CD4-positive, alpha-beta T cell treated with Interleukin-1 beta for 1 hour (primary cell): ENCODE results near the gene PDE9A.

Experiments used
- DNase-seq, 2 donors: peaks; one replicate each; pipeline ENCODE4 v3.0.0-alpha.2; 2020 to 2022

PDE9A gene

DNA sequence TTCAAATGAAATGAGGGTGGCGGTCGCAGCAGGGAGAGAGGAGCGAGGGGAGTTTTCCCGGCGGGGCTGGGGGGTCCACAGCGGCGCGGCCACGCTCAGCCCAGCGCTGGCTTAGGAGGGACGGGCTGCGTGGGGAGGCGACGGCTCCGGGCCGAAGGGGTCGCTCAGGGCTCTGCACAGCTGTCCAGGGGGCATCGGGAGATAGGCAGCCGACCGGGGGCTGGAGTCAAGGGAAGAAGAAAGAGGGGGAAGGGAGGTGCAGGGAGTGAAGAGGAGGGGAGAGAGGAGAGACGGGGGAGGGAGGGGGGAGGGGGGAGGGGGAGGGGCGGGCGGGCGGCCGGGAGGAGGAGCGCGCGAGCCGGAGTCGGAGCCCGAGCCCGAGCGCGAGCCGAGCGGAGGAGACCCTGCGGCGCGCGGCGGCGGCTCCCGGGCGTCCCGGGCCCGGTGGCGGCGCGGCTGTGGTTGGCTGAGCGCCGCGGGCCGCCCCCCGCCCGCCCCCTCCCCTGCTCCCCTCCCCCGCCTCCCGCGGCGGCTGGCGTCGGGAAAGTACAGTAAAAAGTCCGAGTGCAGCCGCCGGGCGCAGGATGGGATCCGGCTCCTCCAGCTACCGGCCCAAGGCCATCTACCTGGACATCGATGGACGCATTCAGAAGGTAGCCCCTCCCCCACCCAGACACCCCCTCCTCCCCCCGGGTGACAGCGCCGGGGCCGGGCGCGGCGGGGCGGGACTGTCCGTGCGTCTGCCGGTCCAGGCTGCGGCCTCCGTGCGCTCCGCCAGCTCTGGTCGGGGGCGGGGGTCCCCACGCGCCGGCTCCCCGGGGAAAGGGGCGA lies at the start of gene PDE9A:
Gene PDE9A (plus strand): TSS at position 391 of the 831 bp plus-strand sequence. CDS start 194 bp downstream, at position 585.
- peak; percentile 29 to 35 for DNase-seq

DNA sequence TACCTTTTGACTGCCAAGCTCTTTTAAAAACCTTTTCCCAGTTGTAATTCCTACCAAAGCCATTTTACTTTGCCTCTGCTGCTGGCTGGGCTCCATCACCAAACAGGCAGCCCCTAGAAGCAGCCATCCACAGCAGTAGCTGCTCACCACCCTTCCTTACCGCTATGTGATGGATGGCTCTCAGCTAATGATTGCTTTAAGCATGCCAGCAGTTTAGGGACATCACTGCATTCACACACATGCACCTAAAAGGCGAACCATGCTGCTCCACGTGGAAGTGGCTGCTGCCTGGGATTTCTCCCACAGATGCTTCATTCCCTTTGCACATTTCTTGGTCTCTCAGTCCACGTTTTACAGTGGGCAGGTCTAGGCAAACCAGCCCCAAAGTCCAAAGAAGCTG lies 46.3 kb upstream of the PDE9A start:
- DNase-seq: no peak

DNA sequence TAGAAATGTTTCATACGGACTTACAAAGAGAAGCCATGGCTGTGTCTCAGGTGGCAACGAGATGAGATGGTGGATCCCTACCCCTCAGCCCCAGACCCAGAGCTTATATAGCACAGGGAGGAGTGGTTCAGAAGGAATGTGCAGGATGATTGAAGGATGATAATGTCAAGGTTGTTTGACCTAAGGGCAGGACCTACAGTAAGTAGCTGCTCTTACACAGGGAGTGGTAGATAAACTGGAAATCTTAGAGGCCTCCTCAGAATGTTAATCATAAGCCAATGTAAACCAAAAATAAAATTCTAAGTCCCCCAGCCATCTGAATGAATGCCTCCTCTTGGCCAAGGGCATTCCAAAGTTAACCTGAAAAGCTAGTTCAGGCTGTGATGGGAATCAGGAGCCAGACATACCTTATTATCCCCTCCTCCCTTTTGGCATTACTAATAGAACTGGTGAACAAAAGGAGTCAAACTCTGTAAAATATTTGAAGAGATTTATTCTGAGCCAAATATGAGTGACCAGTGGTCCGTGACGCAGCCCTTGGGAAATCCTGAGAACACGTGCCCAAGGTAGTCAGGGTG lies 45.8 kb upstream of the PDE9A start:
- DNase-seq: no peak

DNA sequence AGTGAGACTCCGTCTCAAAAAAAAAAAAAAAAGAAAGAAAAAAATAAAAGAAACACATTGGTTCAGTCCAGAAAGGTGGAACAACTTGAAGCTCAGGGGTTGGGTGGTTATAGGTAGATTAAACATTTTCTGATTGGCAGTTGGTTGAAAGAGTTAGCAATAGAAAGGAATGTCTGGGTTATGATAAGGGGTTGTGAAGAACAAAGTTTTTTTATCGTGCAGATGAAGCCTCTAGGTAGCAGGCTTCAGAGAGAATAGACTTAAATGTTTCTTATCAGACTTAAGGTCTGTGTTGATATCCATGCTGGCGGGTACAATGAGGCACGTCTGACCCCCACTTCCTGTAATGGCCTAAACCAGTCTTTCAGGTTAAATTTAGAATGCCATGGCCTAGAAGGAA lies 45.0 kb upstream of the PDE9A start:
- DNase-seq: no peak

DNA sequence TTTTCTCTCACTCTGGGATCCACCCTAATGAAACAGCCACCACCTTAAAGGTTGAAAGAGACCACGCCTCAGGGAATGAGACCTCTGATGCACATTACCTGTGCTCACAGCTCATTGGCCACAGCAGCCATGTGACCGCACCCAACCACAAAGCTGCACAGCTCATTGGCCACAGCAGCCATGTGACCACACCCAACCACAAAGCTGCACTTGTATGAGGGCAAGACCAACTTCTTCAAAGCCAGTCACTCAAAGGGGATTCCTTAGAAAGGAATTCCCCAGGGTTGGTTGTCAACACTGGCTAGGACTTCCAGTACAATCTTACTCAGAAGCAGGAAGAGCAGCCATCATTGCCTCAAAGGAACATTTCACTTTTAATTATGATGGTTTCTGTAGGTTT lies 43.6 kb upstream of the PDE9A start:
- DNase-seq: peak; percentile 31 to 46

DNA sequence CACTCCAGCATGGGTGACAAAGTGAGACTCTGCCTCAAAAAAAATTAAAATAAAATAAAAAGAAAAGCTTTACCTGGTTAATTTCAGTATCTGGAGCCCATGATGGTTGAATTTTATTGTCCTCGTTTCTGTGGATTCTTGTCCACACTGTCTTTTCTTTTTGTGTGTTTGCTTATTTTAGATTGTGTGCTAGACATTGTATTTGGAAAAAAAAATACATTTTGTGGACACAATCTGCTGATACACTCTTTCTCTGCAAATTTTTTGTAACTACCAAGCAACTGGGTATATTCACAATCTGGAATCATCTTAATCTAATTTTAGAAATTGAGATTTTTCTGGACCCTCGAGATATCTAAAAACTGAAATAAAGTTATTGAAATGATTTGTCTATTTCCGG lies 41.6 kb upstream of the PDE9A start:
- DNase-seq: no peak

DNA sequence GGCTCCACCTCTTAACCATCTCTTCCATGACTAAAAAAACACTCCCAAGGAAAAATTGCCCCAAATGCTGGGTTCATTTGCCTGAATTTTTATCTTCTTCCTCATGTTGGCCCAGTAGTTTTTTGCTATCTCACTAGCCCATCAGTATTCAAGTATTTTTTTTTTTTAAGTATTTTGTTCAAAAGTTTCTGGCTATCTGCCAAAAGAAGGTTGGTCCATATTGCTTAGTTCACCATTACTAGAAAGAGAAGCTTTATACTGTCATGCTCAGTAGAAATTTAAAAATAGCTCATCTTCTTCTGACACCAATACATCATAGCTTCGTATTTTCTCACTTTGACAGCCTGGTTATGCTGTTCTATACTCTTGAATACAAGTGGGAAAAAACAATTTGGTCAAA lies 41.0 kb upstream of the PDE9A start:
- no peak for DNase-seq

DNA sequence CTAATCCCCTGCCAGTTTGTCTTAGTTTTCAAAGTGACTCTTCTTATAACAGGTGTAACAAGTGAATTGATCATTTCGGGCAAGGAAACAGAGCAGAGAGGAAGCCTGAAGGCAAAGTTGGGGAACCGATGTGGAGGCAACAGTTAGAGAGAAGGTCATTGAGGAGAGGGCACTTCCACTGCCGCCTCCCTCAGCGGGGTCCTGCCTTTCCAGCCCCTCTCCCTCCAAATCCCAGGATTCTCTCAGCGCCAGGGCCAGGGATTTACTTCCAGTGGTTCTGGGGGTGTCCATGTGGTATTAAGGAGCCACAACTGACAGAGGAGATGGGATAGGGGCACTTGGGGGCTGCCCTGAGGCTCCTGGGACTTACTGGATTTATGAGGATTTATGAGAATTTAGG lies 39.7 kb upstream of the PDE9A start:
- no peak for DNase-seq

DNA sequence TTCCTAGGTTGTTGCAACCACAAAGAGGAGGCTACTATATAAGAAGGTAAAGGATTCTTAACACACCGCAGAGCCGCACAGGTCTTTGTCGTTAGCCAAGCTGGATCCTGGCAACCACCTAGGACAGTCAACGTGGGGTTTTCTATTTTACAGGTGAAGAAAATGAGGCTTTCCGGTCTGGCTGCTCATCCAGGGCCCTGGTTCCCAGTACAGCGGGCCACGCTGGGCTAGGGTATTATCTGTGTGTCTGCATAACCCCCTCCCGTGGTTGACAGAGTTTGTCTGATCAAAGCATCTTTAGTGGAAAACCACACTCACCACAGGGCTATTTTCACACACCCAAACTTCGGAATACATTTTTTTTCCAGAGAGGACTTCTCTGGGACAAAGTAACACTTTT lies 39.0 kb upstream of the PDE9A start:
- peak; percentile 24 to 59 for DNase-seq

DNA sequence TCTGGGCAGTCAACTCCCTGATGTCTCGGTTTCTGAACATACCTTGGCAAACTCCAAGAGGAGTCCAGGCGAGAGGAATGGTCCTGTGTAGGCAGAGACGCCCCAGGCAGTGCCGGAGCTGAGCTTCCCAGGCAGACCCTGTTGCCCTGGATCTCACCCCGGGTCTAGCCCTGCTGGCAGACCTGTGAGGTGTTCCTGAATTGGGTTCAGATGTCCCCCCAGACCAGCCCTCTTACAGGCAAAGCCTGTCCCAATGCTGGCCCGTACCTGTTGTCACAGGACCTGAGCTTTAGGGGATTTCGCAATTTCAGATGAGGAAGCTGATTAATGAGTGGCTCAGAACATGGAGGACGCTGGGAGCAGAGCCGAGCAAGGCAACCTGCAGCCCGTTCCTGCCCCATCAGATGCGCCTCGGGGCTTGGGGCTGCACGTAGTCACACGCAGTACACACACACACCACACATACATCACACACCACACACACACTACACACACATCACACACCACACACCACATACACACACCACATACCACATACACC lies 38.5 kb upstream of the PDE9A start:
- DNase-seq: peak; percentile 61 to 62

DNA sequence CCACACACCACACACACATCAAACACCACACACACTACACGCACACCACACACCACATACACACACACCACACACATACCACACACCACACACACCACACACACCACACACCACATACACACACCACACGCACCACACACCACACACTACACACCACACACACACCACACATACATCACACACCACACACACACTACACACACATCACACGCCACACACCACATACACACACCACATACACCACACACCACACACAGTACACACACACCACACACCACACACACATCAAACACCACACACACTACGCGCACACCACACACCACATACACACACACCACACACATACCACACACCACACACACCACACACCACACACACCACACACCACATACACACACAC lies 38.0 kb upstream of the PDE9A start:
- peak in 1 of 2 donors; percentile 21 for DNase-seq

DNA sequence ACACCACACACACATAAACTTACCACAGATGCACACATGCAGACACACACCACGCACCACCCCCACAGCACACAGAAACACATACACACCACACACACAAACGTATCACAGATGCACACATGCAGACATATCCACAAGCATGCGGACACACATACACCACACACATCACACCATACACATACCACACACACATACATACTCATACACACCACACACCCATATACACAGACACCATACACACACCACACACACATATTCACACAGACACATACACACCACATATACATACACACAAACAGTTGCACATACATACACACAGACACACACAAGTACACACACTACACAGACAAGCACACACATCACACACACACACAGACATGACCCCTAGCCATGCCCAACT lies 37.5 kb upstream of the PDE9A start:
- DNase-seq: no peak

DNA sequence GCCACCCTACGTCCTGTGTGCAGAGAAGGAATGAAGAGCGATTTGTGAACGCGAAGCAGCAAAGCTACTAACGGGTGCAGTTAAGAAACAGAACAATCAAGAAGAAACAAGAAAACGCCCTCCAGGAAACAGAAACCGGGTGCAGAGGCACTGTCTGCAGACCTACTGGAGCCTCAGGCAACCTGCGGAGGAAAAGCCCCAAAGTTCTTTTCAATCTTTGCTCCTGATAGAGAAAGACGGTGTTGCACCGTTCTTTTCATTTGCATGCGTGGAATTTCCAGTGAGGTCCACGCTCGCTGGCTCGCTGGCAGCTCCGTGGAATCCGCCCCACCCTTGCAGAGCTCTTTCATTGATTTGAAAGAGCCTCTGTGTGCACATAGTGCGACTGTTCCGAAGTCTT lies 37.0 kb upstream of the PDE9A start:
- DNase-seq: no peak

DNA sequence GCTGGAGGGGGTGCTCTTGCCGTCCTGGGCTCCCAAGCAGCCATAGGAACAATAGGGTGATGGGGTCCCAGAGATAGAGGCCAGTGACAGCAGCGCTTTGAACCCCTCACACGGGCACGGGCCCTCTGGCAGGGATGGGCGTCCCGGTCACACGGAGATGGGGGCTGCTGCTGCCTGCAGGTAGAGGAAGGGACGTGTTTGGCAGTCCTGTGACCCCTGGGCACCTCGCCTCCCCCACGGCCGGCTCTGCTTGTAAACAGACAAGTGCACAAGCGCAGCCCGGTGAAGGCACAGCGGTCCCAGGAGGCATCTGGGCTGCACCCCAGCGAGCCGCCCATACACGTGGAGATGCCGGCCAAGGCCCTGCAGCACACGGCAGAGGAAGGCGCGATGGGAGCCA lies 36.5 kb upstream of the PDE9A start:
- DNase-seq: no peak

DNA sequence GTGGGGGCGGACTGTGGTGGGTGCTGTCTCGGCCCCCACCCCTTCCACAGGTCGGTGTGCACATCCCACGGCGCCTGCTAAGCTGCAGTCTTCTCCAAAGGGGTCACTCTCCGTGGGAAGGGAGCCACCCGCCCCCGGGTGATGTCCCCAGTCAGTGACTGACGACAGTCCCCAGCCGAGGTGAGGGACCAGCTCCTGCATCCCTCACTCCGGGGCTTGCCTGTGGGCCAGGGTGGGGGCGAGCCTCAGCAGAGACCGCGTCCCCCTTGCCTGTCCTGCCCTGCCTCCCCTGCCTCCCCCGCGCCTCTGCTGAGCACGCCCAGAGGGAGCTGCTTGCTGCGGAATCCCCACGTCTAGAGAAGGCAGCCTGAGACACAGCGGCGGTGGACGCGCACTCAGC lies 35.9 kb upstream of the PDE9A start:
- DNase-seq: no peak

DNA sequence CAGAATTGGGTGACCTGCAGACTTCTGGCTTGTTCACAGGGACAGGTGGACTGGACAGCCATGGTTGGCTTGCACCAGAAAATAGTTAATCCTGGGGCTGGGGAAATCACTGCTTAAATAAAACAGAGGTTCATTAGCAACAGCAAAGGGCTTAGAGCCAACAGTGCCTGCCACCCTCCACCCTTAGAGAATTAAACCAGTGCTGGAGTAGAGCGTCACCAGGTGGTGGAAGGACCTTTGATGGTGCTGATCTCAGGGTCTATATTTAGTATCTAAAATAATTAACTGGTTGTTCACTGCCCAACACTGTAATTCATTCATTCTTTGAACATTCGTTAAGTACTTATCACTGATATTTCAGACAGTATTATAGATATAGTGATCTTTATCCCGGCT lies 34.7 kb upstream of the PDE9A start:
- DNase-seq: no peak

DNA sequence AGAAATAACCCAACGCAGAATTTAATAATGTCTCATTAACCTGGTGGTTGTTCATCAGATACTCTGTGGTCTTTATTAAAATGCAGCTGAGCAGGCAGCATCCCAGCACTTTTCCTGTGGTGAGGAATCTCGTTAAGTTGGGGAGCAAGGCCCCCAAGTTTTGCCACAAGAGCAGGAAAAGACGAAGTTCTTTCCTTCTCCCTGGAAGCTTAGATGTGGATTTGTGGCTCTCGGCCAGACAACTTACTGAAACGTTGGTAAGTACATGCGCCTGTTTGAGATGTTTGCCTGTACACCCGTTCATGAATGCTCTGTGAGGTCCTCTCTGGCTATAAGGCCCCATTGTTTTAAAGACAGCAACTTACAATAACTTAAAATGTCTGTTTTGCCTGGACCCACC lies 34.3 kb upstream of the PDE9A start:
- DNase-seq: no peak

DNA sequence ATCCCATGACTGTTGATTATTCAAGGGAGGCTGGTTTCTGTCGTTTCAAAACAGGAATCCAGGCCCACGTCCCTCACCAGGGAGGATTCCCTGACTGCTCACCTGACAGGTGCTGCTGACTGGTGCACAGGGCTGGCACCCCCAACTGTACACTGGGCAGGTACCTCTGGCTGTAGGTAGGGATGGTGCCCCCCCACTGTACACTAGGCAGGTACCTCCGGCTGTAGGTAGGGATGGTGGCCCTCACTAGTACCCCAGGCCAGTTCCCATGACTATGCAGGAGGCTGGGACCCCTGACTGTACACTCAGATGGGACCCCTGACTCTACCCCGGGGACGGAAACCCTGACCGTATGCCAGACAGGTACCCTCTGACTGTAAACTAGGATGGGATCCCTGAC lies 33.6 kb upstream of the PDE9A start:
- DNase-seq: no peak

DNA sequence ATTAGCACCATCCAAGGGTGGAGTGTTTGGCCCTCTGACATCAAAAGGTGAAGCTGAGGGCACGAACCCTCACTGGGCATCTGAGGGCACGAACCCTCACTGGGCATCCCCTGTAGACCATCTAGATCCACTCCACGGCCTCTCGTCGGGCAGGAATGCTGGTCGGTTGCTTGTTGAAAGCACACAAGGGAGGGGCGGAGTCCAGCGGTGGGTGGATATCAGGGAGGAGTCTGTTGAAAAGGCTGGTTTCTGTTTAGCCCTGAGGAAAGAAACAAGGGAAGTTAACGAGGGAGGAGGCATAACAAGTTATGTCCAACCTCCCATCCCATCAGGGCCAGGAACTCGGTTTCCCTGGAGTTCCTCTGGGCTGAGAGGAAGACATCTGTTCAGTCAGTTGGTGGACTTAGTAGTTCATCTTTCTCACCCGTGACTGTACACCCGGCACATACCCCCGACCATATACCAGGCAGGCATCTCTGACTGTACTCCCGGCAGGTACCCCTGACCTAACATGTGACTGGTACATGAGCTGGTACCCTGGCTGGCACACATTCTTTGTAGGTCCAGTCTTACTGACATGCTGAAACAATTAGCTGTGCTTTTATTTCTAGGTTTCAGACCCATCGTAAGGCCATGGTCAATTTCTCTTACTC lies 32.1 kb upstream of the PDE9A start:
- DNase-seq: no peak

DNA sequence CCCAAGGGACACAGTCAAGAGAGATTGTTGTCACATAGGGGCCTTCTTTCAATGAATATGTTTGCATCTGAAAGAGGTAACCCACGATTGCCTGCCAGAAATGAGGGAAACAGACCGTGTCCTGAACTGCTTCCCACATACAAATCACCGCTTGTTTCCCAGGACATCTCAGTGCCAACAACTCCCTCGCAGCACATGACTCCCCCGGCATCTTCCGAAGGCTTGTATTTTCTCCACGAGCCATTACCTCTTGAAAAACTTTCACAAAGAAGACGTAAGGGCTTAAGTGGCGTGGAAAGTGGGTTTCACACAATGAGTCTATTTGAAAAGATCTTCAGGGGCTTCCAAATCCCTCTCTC lies 31.6 kb upstream of the PDE9A start:
- DNase-seq: no peak

DNA sequence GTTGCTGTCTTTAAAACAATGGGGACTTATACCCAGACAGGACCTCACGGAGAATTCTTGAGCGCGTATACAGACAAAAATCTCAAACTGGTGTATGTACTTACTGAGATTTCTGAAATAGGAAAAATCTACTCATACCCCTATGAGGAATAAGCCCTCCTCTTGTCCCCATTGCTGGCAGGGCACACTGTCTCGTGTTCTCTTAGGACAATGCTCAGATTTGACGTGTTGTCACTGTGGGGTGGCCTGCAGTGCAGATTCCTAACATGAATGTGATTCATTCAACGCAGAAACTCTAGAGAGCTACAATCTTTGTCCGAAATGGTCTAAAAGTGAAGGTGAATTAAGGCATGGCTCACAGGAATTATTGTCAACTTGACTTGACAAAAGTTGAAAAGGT lies 31.1 kb upstream of the PDE9A start:
- DNase-seq: no peak

DNA sequence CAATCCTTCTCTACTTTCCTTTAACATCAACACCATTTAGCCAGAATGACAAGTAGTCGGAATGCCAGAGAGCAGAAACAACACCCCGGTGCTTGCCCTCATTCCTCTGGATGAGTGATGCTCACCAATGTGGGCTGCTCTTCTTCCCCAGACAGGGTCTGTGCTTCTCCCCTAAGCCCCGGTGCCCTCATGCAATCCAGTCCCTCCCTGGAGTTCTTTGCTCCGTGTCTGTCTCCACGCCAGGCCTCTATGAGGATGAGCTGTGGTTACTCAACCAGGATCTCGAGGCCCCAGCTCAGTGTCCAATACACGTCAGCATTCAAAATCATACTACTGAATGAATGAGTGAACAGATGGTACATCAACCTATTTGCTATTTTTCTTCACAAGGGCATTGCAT lies 29.7 kb upstream of the PDE9A start:
- DNase-seq: no peak

DNA sequence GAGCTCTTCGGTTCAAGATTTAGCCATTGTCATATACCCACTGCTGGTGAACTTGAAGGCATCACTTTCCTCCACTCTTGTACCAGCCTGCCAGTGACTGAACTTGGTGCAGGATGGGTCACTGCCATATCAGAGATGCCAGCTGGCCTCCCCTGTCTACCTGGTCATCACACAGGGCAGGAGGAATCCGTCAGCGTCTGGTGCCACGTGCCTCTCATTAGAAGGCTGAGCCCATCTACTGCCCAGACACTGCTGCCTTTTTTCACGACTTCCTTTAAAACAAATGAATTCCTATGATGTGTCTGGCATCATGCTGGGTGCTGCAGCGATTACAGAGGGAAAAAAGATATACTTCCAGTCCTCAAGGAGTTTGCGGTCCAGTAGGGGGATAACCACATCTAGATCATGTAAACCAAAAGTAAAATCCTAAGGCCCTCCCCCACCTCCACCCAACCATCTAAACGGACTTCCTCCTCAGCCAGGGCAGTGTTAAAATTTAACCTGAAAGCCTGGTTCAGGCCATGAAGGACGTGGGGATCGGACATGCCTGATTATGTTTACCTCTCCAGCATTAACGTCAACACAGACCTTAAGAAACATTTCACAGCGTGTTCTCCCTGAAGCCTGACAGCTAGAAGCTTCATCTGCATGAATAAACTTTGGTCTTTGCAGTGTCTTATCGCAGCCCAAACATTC lies 29.2 kb upstream of the PDE9A start:
- no peak for DNase-seq

DNA sequence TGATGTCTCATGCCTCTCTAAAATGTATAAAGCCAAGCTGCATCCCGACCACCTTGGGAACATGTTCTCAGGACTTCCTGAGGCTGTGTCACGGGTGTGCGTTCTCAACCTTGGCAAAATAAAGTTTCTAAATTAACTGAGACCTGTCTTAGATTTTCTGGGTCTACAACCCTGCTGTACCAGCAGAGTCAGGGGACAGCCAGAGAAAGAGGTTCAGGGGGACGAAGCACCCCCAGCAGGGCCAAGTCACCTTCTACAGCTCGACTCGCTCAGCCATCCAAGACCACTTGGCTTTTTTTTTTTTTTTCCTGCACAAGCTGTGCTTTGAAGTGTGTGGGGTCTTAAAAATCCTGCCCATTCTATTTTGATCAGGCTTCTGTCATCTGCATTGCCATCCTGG lies 28.5 kb upstream of the PDE9A start:
- DNase-seq: no peak
